GM19324 (cell line): ENCODE data around the gene TBC1D9B.
"Not testable (repeated sequence)": the region's sequence is repeated elsewhere in the genome, so short reads cannot be mapped to it uniquely, and the experiment has no call there.

Experiments used
- ATAC-seq: cut with Tn5 transposase; IDR thresholded peaks from one replicate; pipeline ENCODE4 v1.9.1; 2021; ENCODE audit warnings: mild to moderate bottlenecking, moderate library complexity; ENCODE audit not compliant: unreplicated experiment, low FRiP score

TBC1D9B gene

DNA sequence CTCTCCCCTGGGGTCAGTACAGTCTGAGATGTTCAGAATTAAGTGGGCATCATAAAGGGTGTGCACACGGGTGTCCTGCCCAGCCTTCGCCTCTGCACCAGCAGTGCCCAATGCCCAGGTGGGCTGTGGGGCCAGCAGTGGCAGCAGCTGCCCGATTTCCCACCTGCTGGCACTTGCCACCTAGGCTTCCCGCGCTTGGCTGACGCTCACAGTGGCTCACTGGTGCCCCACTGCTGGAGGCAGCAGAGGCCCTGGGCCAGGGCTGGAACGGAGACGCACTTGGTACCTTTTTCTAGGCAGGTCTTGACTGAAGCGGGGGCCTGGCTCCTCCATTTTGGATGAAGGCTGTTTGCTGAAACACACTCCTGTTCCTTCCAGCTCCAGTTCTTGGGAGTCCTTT, 66.1 kb downstream of the TBC1D9B start:
- no peak for ATAC-seq

DNA sequence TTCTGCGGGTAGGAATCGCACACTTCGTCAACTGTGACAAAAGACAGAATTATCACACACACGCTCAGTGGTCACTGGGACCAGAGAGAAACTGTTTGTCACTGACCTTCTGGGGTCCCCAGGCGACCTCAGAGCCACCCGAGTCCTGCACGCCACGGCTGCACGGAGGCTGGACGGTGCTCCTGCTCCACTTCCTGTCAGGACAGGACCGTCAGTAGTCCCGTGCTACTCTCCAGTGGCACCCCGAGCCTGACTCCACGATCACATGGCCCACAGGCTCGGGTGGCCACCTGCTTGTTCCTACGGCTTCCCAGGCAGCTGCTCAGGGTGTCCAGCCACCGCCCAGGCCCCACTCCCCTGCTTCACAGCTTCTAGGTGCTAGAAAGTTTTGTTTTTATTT, 66.9 kb downstream of the TBC1D9B start:
- no peak for ATAC-seq

DNA sequence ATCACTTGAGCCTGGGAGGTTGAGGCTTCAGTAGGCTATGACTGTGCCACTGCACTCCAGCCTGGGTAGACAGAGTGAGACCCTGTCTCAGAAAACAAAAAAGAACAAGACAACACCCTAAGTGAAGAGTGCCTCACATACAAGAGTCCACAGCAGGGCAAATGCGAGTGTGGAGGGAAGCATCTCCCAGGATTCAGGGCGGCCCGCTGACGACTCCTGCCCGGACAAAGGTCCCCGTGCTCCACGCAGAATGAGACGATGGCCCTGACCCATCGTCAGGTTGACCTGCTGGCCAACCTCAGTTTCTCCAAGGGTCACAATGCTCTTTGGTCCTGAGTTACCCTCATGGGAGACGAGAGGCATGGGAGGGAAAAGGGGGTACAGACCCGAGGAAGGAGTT, 67.4 kb downstream of the TBC1D9B start:
- ATAC-seq: no peak

DNA sequence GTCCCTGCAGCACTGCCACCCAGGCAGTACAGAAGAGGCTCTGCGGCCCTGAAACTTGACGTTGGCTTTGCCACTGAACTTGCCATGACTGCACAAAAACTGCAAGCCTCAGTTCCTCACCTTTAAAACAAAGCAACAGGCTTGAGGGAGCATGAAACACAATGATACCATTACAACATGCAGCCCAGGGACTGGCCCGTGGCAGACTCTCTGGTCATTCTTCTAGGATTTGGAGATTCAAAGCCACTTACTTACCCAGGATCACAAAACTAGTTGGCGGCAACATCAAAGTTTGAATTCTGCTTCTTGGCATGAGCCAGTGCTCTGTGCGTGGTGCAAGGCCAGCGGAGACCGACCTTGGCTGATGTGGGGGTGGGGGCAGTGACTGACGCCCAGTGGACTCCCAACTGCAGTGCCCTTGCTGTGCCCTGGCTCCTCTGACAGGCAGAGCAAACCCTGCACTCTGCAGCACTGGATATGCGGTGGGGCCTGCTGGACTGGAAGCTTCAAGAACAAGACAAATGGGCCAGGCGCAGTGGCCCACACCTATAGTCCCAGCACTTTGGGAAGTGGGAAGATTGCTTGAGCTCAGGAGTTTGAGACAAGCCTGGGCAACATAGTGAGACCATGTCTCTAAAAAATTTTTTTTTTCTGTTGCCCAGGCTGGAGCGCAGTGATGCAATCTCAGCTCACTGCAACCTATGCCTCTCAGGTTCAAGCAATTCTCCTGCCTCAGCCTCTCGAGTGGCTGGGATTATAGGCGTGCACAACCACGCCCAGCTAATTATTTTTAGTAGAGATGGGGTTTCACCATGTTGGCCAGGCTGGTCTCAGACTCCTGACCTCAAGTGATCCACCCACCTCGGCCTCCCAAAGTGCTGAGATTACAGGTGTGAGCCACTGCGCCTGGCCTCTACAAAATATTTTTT, 68.1 kb downstream of the TBC1D9B start:
- ATAC-seq: no peak

DNA sequence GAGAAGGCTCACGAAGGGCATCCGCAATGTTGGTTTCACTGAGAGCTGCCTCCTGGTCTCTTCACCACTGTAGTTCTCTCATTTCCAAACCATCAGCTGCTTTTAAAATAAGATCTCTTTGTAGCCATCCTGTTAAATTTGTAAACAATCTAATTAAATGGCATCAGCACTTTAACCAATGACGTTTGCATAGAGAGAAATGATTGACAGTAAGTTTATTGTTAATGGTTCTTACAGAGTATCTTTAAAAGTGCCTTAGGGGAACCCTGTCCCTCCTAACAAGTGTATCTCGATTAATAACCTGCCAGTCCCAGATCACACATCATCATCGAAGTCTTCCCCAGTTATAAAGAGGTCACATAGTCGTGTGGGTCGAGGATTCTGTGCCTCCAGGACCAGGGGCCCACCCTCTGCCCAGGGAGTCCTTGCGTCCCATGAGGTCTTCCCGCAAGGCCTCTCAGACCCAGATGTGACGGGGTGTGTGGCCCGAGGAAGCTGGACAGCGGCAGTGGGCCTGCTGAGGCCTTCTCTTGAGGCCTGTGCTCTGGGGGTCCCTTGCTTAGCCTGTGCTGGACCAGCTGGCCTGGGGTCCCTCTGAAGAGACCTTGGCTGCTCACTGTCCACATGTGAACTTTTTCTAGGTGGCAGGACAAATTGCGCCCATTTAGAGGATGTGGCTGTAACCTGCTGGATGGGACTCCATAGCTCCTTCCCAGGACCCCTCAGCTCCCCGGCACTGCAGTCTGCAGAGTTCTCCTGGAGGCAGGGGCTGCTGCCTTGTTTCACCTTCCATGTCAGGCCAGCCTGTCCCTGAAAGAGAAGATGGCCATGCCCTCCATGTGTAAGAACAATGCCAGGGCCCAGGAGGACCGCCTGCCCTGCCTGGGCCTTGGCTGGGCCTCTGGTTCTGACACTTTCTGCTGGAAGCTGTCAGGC, 70.4 kb downstream of the TBC1D9B start:
- ATAC-seq: no peak

DNA sequence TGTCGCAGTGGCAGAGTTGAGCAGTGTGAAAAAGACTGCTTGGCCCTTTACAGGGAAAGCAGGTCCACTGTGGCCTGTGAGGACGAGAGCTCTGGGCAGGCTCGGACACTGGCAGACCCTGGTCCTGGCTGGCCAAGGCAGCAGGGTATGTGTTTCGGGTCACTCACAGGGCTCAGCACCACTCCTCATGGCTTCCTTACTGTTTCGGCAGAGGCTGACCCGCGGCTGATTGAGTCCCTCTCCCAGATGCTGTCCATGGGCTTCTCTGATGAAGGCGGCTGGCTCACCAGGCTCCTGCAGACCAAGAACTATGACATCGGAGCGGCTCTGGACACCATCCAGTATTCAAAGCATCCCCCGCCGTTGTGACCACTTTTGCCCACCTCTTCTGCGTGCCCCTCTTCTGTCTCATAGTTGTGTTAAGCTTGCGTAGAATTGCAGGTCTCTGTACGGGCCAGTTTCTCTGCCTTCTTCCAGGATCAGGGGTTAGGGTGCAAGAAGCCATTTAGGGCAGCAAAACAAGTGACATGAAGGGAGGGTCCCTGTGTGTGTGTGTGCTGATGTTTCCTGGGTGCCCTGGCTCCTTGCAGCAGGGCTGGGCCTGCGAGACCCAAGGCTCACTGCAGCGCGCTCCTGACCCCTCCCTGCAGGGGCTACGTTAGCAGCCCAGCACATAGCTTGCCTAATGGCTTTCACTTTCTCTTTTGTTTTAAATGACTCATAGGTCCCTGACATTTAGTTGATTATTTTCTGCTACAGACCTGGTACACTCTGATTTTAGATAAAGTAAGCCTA, 71.3 kb downstream of the TBC1D9B start:
- ATAC-seq: no peak

DNA sequence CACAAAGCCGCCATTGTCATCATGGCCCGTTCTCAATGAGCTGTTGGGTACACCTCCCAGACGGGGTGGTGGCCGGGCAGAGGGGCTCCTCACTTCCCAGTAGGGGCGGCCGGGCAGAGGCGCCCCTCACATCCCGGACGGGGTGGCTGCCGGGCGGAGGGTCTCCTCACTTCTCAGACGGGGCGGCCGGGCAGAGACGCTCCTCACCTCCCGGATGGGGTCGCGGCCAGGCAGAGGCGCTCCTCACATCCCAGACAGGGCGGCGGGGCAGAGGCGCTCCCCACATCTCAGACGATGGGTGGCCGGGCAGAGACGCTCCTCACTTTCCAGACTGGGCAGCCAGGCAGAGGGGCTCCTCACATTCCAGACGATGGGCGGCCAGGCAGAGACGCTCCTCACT, 72.8 kb downstream of the TBC1D9B start:
- ATAC-seq: not testable (repeated sequence)

DNA sequence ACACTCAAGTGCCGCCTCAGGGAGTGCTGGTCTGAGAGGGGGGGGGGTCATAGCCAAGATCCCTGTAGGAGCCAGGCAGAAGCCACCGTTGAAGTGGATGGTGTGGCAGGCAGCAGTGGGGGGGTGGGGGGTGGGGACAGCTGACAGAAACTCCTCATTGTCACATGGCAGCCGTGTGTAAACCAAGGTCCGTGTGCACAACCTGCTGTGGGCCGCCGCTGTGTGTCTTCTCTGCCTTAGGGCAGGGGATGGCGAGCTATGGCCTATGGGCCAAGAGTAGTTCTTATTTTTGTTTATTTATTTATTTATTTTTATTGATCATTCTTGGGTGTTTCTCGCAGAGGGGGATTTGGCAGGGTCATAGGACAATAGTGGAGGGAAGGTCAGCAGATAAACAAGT, 73.6 kb downstream of the TBC1D9B start:
- ATAC-seq: no peak

DNA sequence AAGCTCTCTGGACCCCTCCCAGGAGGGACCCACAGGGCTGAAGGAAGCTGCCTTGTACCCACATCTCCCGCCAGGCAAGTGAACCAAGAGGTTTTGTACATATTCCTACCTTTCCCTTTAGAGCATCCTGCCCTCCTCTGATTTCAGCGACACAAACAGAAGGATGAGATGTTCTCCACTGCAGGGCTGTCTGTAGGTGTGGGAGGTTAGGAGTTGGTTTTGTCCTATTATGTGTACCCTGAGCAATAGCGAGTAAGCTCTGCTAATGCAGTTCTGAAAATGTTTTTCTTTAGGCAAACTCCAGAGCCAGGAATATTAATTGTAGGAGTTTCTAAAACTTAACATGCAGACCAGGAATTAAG, 74.0 kb downstream of the TBC1D9B start:
- ATAC-seq: no peak

DNA sequence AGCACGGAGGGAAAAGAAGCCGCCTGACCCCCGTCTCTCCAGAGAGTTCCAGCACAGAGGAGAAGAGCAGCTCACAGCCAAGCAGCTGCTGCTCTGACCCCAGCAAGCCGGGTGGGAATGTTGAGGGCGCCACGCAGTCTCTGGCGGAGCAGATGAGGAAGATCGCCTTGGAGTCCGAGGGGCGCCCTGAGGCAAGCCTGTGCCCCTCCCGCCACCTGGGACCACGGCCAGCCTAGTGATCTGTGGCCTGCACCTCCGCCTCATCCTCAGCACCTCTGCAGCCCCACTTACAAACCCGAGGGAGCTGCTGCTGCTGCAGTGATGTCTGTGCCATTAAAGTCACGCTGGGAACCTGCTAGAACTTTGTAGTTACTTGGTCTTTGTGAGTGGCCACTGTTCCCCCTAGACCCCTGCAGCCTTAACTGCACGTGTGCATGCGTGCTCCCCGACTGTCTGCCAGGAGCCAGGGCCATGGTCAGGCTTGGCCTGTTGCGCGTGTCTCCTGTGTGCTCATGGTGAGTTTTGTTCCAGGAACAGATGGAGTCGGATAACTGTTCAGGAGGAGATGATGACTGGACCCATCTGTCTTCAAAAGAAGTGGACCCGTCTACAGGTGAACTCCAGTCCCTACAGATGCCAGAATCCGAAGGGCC, 74.5 kb downstream of the TBC1D9B start:
- ATAC-seq: no peak

DNA sequence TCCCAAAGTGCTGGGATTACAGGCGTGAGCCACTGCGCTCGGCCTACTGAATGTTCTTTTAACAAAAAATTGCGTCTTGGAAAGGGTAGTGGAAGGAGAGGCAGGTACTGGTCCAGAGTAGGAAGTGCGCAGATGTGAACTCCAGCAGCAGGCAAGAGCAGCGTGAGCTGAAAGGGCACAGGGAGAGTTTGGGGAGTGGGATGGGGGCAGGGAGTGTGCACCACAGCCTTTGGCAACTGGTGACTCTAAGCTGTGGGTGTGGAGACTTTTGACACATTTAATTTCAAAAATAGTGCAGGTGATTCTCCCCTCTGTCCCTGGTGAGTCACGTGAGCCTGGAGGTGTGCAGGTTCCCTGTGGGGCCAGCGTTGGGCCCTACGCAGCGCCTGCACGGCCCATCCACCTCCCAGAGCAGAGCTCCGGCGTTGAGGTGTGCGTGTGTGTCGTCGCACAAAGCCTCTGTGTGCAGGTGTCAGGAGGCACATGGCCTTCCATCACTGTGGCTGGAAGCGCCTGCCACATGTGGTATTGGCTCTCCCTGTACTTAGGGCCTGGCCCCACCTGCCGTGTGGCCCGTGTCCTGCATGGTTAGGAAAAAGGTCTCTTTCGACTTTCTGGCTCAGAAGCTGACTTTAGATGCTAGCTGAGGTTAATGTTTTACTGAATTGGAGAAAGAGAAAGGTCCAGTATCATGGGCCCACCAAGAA, 75.5 kb downstream of the TBC1D9B start:
- no peak for ATAC-seq

DNA sequence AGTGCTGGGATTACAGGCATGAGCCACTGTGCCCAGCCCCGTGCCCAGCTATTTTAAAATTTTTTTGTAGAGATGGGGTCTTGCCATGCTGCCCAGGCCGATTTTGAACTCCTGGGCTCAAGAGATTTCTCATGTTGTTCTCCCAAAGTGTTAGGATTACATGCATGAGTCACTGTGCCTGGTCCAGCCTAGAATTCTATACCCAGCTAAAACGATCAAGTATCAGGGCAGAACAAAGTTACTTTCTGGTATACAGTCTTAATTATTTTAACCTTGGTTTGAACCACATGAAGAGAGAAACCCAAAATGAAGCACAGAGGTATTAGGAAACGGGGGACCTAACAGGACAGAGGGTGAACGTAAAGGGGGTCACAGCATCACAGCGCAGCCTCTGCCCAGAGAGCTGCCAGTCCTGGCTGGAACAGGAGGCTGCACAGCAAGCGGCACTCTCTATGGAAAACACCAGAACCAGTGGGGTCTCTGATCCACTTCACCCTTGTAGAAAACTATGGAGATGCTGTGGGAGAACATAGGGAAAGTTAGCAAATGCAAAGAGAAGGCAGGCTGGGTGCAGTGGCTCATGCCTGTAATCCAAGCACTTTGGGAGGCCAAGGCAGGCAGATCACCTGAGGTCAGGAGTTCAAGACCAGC, 76.8 kb downstream of the TBC1D9B start:
- no peak for ATAC-seq

DNA sequence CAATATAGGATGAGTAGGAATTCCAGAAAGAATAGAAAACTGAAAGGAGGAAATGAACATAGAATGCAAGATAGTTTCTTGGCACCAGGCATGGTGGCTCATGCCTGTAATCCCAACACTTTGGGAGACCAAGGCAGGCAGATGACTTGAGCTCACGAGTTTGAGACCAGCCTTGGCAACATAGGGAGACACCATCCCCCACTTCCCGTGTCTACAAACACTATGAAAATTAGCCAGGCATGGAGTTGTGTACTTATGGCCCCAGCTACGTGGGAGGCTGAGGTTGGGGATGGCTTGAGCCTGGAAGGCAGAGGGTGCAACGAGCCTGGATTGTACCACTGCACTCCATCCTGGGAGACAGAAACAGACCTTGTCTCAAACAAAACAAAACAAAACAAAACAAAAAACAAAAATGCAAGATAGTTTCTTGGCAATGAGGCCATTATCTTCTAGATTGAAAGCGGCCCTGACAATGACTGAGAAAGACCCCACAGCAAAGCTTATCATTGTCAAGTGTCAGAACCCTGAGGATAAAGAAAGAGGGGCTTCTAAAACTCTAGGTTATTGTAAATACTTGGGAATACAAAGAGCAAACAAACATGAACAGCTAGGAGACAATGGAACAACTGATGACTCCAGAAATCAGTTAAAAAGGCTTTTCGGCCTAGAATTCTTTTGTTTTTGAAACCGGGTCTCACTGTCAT, 77.8 kb downstream of the TBC1D9B start:
- no peak for ATAC-seq

DNA sequence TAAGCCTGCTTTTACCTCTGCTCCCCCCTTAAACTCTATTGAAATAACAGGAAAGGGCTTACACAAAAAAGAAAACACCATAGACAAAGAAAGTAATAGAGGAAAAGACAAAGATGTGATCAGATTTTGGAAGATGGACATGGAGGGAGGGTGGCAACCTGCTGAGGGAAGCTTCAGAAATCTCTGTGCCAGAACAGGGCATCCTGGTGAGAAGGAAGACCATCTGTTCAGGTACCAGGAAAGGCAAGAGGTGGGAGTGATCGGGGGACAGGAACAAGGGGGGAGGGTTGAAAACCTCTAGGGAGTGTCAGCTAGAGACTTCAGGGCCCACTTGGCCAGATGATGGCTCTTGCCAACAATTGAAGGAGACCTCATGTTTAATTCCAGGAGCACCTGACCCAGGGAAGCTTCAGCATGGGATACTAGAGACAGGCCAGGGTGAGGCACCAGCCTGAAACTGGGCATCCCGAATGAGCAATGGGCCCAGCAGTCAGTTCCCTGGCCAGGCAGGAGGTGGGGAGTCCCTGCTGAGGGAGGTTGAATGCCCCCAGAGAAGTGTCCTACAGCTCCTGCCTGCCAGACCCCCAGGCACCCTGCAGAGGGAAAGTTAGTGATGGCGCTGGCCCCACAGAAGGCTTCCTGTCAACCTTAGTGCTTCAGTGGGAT, 78.8 kb downstream of the TBC1D9B start:
- no peak for ATAC-seq

DNA sequence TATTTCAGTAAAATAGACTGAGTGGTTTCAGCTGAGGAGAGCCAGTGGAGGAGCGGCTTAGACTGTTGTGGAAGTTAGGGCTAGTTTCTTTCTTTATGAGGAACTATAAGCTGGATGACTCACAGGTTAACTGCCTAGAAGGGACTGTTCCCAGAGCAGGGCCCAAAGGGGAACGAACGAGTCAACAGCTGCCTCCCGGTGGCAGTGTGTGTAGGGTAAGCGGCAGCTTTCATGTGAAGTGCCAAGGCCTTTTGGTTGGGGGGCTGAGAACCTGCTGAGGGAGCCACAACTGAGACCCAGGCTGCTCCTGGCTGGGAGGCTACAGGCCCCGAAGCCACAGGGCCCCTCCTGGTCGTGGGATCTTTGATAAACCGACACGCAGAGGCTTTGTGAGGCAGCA, 80.0 kb downstream of the TBC1D9B start:
- no peak for ATAC-seq

DNA sequence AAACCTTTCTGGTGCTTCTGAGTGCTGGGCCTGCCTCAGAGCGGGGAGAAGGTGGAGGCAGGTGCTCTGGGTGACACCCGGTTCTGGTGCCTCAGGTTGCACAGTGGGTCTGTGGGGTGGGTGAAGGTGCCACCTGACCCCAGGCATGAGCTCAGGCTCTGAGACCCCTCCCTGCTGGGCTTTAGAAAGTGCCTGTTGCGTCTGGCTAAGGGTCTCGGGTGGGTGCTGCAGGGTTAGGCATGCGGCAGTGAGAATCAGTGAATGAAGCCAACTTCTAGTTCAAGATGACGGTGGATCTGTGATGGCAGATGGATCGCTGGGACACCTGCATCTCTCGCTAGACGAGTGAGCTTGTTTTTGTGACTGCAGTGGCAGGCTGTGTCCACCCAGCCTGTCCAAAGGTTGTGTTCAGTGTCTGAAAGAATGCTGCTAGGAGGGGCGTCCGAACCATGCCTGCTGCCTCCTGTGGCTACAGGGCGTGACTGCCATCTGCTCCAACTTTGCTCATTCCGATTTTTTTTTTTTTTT, 82.0 kb downstream of the TBC1D9B start:
- no peak for ATAC-seq

DNA sequence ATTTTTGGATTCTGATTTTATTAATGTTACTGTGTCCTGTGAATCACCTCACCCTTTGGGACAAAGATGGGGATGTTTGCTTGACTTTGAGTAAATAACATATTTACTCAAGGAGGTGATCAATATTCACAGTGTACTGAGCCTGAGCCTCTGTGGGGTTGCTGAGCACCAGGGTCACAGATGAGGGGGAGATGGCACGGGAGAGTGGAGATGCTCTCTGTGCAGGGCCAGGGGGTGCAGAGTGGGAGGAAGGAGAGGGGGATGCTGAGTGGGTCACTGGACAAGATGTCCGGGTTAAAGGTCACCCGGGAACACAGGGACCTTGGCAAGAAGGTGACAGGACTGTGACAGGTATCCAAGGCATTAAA, 83.0 kb downstream of the TBC1D9B start:
- no peak for ATAC-seq
